22Rv1 (cell line): ENCODE results near the gene RUSF1.

Source experiments
- ZFX ChIP-seq: fragments of 450-650 bp; IDR thresholded peaks from 2 replicates; pipeline ENCODE4 v1.6.1; 2017; ENCODE audit warnings: antibody characterized with exemption, borderline replicate concordance
- TF ChIP-seq, protein P1 (sequence below): fragments of 450-650 bp; IDR thresholded peaks from 2 replicates; pipeline ENCODE4 v1.5.1; 2017; ENCODE audit warnings: mild to moderate bottlenecking

DNA sequence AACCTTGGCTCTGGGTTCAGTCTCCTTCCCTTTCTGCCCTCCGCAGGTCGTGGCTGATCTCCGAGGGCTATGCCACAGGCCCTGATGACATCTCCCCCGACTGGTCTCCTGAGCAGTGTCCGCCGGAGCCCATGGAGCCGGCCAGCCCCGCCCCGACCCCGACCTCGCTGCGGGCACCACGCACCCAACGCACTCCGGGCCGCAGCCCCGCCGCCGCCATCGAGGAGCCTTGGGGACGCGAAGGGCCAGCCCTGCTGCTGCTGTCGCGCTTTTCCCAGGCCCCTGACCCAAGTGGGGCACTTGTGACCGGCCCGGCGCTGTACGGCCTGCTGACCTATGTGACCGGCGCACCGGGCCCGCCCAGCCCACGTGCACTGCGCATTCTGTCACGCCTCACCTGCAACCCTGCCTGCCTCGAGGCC is 43.8 kb downstream of the RUSF1 start:
- TF ChIP-seq, protein P1, sequence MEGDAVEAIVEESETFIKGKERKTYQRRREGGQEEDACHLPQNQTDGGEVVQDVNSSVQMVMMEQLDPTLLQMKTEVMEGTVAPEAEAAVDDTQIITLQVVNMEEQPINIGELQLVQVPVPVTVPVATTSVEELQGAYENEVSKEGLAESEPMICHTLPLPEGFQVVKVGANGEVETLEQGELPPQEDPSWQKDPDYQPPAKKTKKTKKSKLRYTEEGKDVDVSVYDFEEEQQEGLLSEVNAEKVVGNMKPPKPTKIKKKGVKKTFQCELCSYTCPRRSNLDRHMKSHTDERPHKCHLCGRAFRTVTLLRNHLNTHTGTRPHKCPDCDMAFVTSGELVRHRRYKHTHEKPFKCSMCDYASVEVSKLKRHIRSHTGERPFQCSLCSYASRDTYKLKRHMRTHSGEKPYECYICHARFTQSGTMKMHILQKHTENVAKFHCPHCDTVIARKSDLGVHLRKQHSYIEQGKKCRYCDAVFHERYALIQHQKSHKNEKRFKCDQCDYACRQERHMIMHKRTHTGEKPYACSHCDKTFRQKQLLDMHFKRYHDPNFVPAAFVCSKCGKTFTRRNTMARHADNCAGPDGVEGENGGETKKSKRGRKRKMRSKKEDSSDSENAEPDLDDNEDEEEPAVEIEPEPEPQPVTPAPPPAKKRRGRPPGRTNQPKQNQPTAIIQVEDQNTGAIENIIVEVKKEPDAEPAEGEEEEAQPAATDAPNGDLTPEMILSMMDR = no peak
- no peak for TF ChIP-seq ZFX
